Neuronal stem cell (in vitro differentiated cells): ENCODE results near the gene ALG9.

Experiments
- DNase-seq: peaks from one replicate; pipeline ENCODE4 v3.0.0-alpha.2; 2013; ENCODE audit warnings: low spot score
- H2AFZ ChIP-seq: one replicate; pipeline ENCODE4 v1.6.1; 2013; ENCODE audit warnings: mild to moderate bottlenecking, low read length, inconsistent platforms
- H2AK5ac ChIP-seq: 2 replicates; pipeline ENCODE4 v1.6.1; 2013; ENCODE audit warnings: low read depth, mild to moderate bottlenecking, inconsistent platforms, low read length, moderate library complexity, mixed read lengths
- H2BK120ac ChIP-seq: 2 replicates; pipeline ENCODE4 v1.6.1; 2013; ENCODE audit warnings: low read depth, mild to moderate bottlenecking, inconsistent platforms, low read length, moderate library complexity, mixed read lengths
- H2BK12ac ChIP-seq: one replicate; pipeline ENCODE4 v1.6.1; 2013; ENCODE audit warnings: low read length, inconsistent platforms
- H2BK15ac ChIP-seq: 2 replicates; pipeline ENCODE4 v1.6.1; 2013; ENCODE audit warnings: mild to moderate bottlenecking, low read length, inconsistent platforms, mixed read lengths
- H2BK5ac ChIP-seq: one replicate; pipeline ENCODE4 v1.6.1; 2013; ENCODE audit warnings: inconsistent platforms, mild to moderate bottlenecking, low read length, moderate library complexity
- H3K14ac ChIP-seq: one replicate; pipeline ENCODE4 v1.6.1; 2013; ENCODE audit warnings: low read length, inconsistent platforms
- H3K18ac ChIP-seq: 2 replicates; pipeline ENCODE4 v1.6.1; 2013; ENCODE audit warnings: low read length, inconsistent platforms
- H3K23ac ChIP-seq: 2 replicates; pipeline ENCODE4 v1.6.1; 2013; ENCODE audit warnings: low read depth, mild to moderate bottlenecking, mixed read lengths, low read length, inconsistent platforms; ENCODE audit not compliant: poor library complexity
- H3K27ac ChIP-seq: replicated peaks from 3 replicates; pipeline ENCODE4 v1.5.1; 2013; ENCODE audit warnings: low read length, inconsistent platforms
- H3K27me3 ChIP-seq, 3 experiments: 2 replicates each; pipeline ENCODE4 v1.6.1; 2013; ENCODE audit warnings: low read length in 3 of 3, mild to moderate bottlenecking in 2 of 3, inconsistent platforms in 1 of 3, low read depth in 1 of 3, mixed read lengths in 1 of 3, moderate library complexity in 1 of 3; ENCODE audit not compliant: control insufficient read depth in 3 of 3, insufficient read depth in 3 of 3
- H3K36me3 ChIP-seq, 2 donors: replicated peaks in 1 of 2; 2 replicates each; pipeline ENCODE4 v1.6.1; 2013; ENCODE audit warnings: low read length in 2 of 2; ENCODE audit not compliant: control insufficient read depth in 2 of 2, insufficient read depth in 2 of 2
- H3K4ac ChIP-seq: 2 replicates; pipeline ENCODE4 v1.6.1; 2013; ENCODE audit warnings: inconsistent platforms, mild to moderate bottlenecking, low read length, moderate library complexity
- H3K4me1 ChIP-seq, 2 donors: 1 replicate in 1 of 2; 2 replicates in 1 of 2; pipeline ENCODE4 v1.6.1; 2013; ENCODE audit warnings: low read length in 2 of 2, low read depth in 1 of 2; ENCODE audit not compliant: control insufficient read depth in 2 of 2, insufficient read depth in 1 of 2
- H3K4me2 ChIP-seq: one replicate; pipeline ENCODE4 v1.6.1; 2013; ENCODE audit warnings: mild to moderate bottlenecking, low read length, inconsistent platforms; ENCODE audit not compliant: insufficient read depth, poor library complexity, severe bottlenecking
- H3K4me3 ChIP-seq, 2 donors: 2 replicates each; pipeline ENCODE4 v1.5.1; 2013; ENCODE audit warnings: low read length in 2 of 2, mild to moderate bottlenecking in 2 of 2, inconsistent platforms in 1 of 2, moderate library complexity in 1 of 2
- H3K79me1 ChIP-seq: one replicate; pipeline ENCODE4 v1.6.1; 2013; ENCODE audit warnings: low read depth, mild to moderate bottlenecking, inconsistent platforms, low read length, moderate library complexity
- H3K9ac ChIP-seq: one replicate; pipeline ENCODE4 v1.6.1; 2013; ENCODE audit warnings: mild to moderate bottlenecking, low read depth, low read length, inconsistent platforms; ENCODE audit not compliant: poor library complexity
- H3K9me3 ChIP-seq, 2 donors: replicated peaks in 1 of 2; 2 replicates each; pipeline versions ENCODE3 to v1.6.1; 2013; ENCODE audit warnings: low read length in 2 of 2, mild to moderate bottlenecking in 2 of 2, inconsistent platforms in 1 of 2, low read depth in 1 of 2, mixed read lengths in 1 of 2, moderate library complexity in 1 of 2; ENCODE audit not compliant: control insufficient read depth in 2 of 2, insufficient read depth in 1 of 2
- H4K8ac ChIP-seq: one replicate; pipeline ENCODE4 v1.6.1; 2013; ENCODE audit warnings: low read depth, mild to moderate bottlenecking, inconsistent platforms, low read length, moderate library complexity
- H4K91ac ChIP-seq: one replicate; pipeline ENCODE4 v1.6.1; 2013; ENCODE audit warnings: low read length, low read depth, mild to moderate bottlenecking, inconsistent platforms; ENCODE audit not compliant: poor library complexity
- WGBS, 2 donors: extraction: QIAGEN DNeasy Blood & Tissue Kit; methylation state at CpG; one replicate each; pipeline ENCODE4 v1.1.7; 2013; ENCODE audit warnings: missing lambda C conversion rate in 2 of 2, mixed read lengths in 1 of 2; ENCODE audit not compliant: insufficient read length in 2 of 2, insufficient replicate concordance in 1 of 2; ENCODE audit errors: extremely low coverage in 2 of 2; 5-methylcytosine and 5-hydroxymethylcytosine counted together

The ALG9 gene

GRCh38 chr11:111855506-111855905, 15.9 kb downstream of the ALG9 start:
- Histone ChIP-seq H3K4ac (no peak overlapping the region), H3K18ac (no peak overlapping the region), H3K27ac (no peak overlapping the region), H2BK5ac (no peak overlapping the region), H3K9me3 (no peaks in the 10 kb centered on the region), H3K14ac (no peak overlapping the region), H3K4me2 (no peak overlapping the region), H4K91ac (no peak overlapping the region), H2AK5ac (no peak overlapping the region), H2BK12ac (no peak overlapping the region), H4K8ac (no peak overlapping the region), H2BK120ac (no peak overlapping the region), H3K4me3 (no peak overlapping the region), H3K27me3 (no peaks in the 10 kb centered on the region), H3K36me3 (peaks cover 8 to 85% of the 10 kb centered on the region in 2 donors), H3K4me1 (no peaks in the 10 kb centered on the region), H2AFZ (no peak overlapping the region), H3K23ac (no peak overlapping the region), H3K79me1 (no peaks in the 10 kb centered on the region), H3K9ac (no peak overlapping the region), H2BK15ac (no peak overlapping the region)
- DNase-seq, result no peak

- H2BK12ac ChIP-seq, result no peak overlapping the region
- peaks cover 2 to 81% of the 10 kb centered on the region in 2 donors for H3K36me3 ChIP-seq
- H2BK15ac ChIP-seq, result no peak overlapping the region
- no peaks in the 10 kb centered on the region for H3K79me1 ChIP-seq
- no peak overlapping the region for H3K23ac ChIP-seq
- H3K27ac ChIP-seq, result no peak overlapping the region
- no peak overlapping the region for H3K9ac ChIP-seq
- DNase-seq, result no peak
- no peaks in the 10 kb centered on the region for H3K27me3 ChIP-seq
- no peak overlapping the region for H2BK5ac ChIP-seq
- H3K9me3 ChIP-seq, result no peaks in the 10 kb centered on the region
- no peak overlapping the region for H4K8ac ChIP-seq
- H3K4me3 ChIP-seq, result no peak overlapping the region
- no CpG with 5 or more reads among the region's 2 CpGs for WGBS, 2 donors
- H3K4ac ChIP-seq, result no peak overlapping the region
- H3K4me1 ChIP-seq, result peaks cover 0 to 2% of the 10 kb centered on the region in 2 donors
- no peak overlapping the region for H2AK5ac ChIP-seq
- no peak overlapping the region for H4K91ac ChIP-seq
- H3K14ac ChIP-seq, result no peak overlapping the region
- no peak overlapping the region for H3K4me2 ChIP-seq
- no peak overlapping the region for H2BK120ac ChIP-seq
- H3K18ac ChIP-seq, result no peak overlapping the region
- H2AFZ ChIP-seq, result no peak overlapping the region
Observed at GRCh38 chr11:111852103-111852502, 19.3 kb downstream of the ALG9 start.

GRCh38 chr11:111851636-111852035, 19.7 kb downstream of the ALG9 start:
- H3K27me3 ChIP-seq, result no peaks in the 10 kb centered on the region
- no peak overlapping the region for H4K91ac ChIP-seq
- H3K18ac ChIP-seq, result no peak overlapping the region
- no peak overlapping the region for H2BK120ac ChIP-seq
- H3K79me1 ChIP-seq, result no peaks in the 10 kb centered on the region
- H4K8ac ChIP-seq, result no peak overlapping the region
- no peak overlapping the region for H3K14ac ChIP-seq
- no peak overlapping the region for H3K4me2 ChIP-seq
- H3K4ac ChIP-seq, result no peak overlapping the region
- H3K9me3 ChIP-seq, result no peaks in the 10 kb centered on the region
- H3K9ac ChIP-seq, result no peak overlapping the region
- no peak overlapping the region for H2AFZ ChIP-seq
- no peak for DNase-seq
- H3K4me1 ChIP-seq, result peaks cover 0 to 6% of the 10 kb centered on the region in 2 donors
- no peak overlapping the region for H3K27ac ChIP-seq
- no peak overlapping the region for H2AK5ac ChIP-seq
- peaks cover 2 to 81% of the 10 kb centered on the region in 2 donors for H3K36me3 ChIP-seq
- no peak overlapping the region for H3K23ac ChIP-seq
- H2BK15ac ChIP-seq, result no peak overlapping the region
- H2BK12ac ChIP-seq, result no peak overlapping the region
- H2BK5ac ChIP-seq, result no peak overlapping the region
- H3K4me3 ChIP-seq, result no peak overlapping the region

GRCh38 chr11:111851067-111851466, 20.3 kb downstream of the ALG9 start:
- Histone ChIP-seq H3K9ac (no peak overlapping the region), H2BK15ac (no peak overlapping the region), H3K18ac (no peak overlapping the region), H3K27ac (no peak overlapping the region), H3K79me1 (no peaks in the 10 kb centered on the region), H3K23ac (no peak overlapping the region), H2BK120ac (no peak overlapping the region), H2BK5ac (no peak overlapping the region), H3K27me3 (no peaks in the 10 kb centered on the region), H3K9me3 (no peaks in the 10 kb centered on the region), H3K4me2 (no peak overlapping the region), H3K4me3 (no peak overlapping the region), H2AFZ (no peak overlapping the region), H3K4me1 (peaks cover 0 to 9% of the 10 kb centered on the region in 2 donors), H3K4ac (no peak overlapping the region), H4K91ac (no peak overlapping the region), H2BK12ac (no peak overlapping the region), H3K14ac (no peak overlapping the region), H2AK5ac (no peak overlapping the region), H3K36me3 (peaks cover 2 to 83% of the 10 kb centered on the region in 2 donors), H4K8ac (no peak overlapping the region)
- DNase-seq, result no peak
- WGBS, 2 donors, result no CpG with 5 or more reads among the region's 8 CpGs
